ENCODE data around the gene PLA2G2E. TPM values are rescaled to one million over a fixed set of nuclear protein-coding genes. Genes with fewer than 3 reads are reported as not detected.

The PLA2G2E gene
- not detected for total RNA-seq

- no peaks in the 10 kb centered on the region for H3K27me3 Mint-ChIP-seq
- H3K27ac Mint-ChIP-seq = no peak within 1 kb of the TSS
- H3K4me1 Mint-ChIP-seq = no peaks in the 10 kb centered on the region
- no peak for DNase-seq
- H3K9me3 Mint-ChIP-seq = no peaks in the 10 kb centered on the region
- H3K4me3 Mint-ChIP-seq = no peak within 1 kb of the TSS
- H3K36me3 Mint-ChIP-seq = no peaks in the 10 kb centered on the region
Observed at GRCh38 chr1:19923137-19923952, at the start of gene PLA2G2E. Gene PLA2G2E (minus strand): TSS chr1:19923617. CDS start chr1:19923559, 58 bp downstream.

- Mint-ChIP-seq H3K4me1 (no peaks in the 10 kb centered on the region), H3K27me3 (peaks cover 21% of the 10 kb centered on the region), H3K9me3 (no peaks in the 10 kb centered on the region), H3K27ac (no peak overlapping the region), H3K36me3 (no peaks in the 10 kb centered on the region), H3K4me3 (no peak overlapping the region)
- no peak for DNase-seq
Observed at GRCh38 chr1:19971664-19972063, 48.2 kb upstream of the PLA2G2E start.

- Mint-ChIP-seq H3K27ac (no peak overlapping the region), H3K27me3 (peaks cover 23% of the 10 kb centered on the region), H3K4me3 (no peak overlapping the region), H3K4me1 (no peaks in the 10 kb centered on the region), H3K36me3 (no peaks in the 10 kb centered on the region), H3K9me3 (no peaks in the 10 kb centered on the region)
- no peak for DNase-seq
Observed at GRCh38 chr1:19969898-19970660, 46.7 kb upstream of the PLA2G2E start.

GRCh38 chr1:19967808-19968207 lies 44.4 kb upstream of the PLA2G2E start:
- peaks cover 31% of the 10 kb centered on the region for H3K27me3 Mint-ChIP-seq
- no peak overlapping the region for H3K4me3 Mint-ChIP-seq
- H3K27ac Mint-ChIP-seq = no peak overlapping the region
- DNase-seq = no peak
- no peaks in the 10 kb centered on the region for H3K9me3 Mint-ChIP-seq
- no peaks in the 10 kb centered on the region for H3K4me1 Mint-ChIP-seq
- no peaks in the 10 kb centered on the region for H3K36me3 Mint-ChIP-seq

GRCh38 chr1:19964542-19964941 lies 41.1 kb upstream of the PLA2G2E start:
- no peak overlapping the region for H3K27ac Mint-ChIP-seq
- no peak overlapping the region for H3K4me3 Mint-ChIP-seq
- H3K9me3 Mint-ChIP-seq = no peaks in the 10 kb centered on the region
- H3K4me1 Mint-ChIP-seq = no peaks in the 10 kb centered on the region
- DNase-seq = no peak
- peaks cover 26% of the 10 kb centered on the region for H3K27me3 Mint-ChIP-seq
- no peaks in the 10 kb centered on the region for H3K36me3 Mint-ChIP-seq

GRCh38 chr1:19963636-19964035 lies 40.2 kb upstream of the PLA2G2E start:
- Mint-ChIP-seq H3K36me3 (no peaks in the 10 kb centered on the region), H3K4me3 (no peak overlapping the region), H3K4me1 (no peaks in the 10 kb centered on the region), H3K9me3 (no peaks in the 10 kb centered on the region), H3K27me3 (peaks cover 26% of the 10 kb centered on the region), H3K27ac (no peak overlapping the region)
- no peak for DNase-seq

- Mint-ChIP-seq H3K36me3 (no peaks in the 10 kb centered on the region), H3K27me3 (peaks cover 37% of the 10 kb centered on the region), H3K4me1 (no peaks in the 10 kb centered on the region), H3K4me3 (no peak overlapping the region), H3K9me3 (no peaks in the 10 kb centered on the region), H3K27ac (no peak overlapping the region)
- no peak for DNase-seq
Observed at GRCh38 chr1:19960591-19960990, 37.2 kb upstream of the PLA2G2E start.

- Mint-ChIP-seq H3K4me3 (no peak overlapping the region), H3K4me1 (peaks cover 2% of the 10 kb centered on the region), H3K27ac (no peak overlapping the region), H3K36me3 (no peaks in the 10 kb centered on the region), H3K9me3 (no peaks in the 10 kb centered on the region), H3K27me3 (peaks cover 45% of the 10 kb centered on the region)
- DNase-seq = no peak
Observed at GRCh38 chr1:19957779-19958178, 34.4 kb upstream of the PLA2G2E start.

- Mint-ChIP-seq H3K27me3 (peaks cover 43% of the 10 kb centered on the region), H3K4me3 (no peak overlapping the region), H3K27ac (no peak overlapping the region), H3K9me3 (no peaks in the 10 kb centered on the region), H3K4me1 (peaks cover 2% of the 10 kb centered on the region), H3K36me3 (no peaks in the 10 kb centered on the region)
- no peak for DNase-seq
Observed at GRCh38 chr1:19955534-19956170, 32.2 kb upstream of the PLA2G2E start.

GRCh38 chr1:19954059-19954458 lies 30.6 kb upstream of the PLA2G2E start:
- Mint-ChIP-seq H3K9me3 (no peaks in the 10 kb centered on the region), H3K27ac (no peak overlapping the region)

GRCh38 chr1:19949016-19949415 lies 25.6 kb upstream of the PLA2G2E start:
- no peak for DNase-seq
- H3K27me3 Mint-ChIP-seq = peaks cover 30% of the 10 kb centered on the region
- no peak overlapping the region for H3K4me3 Mint-ChIP-seq
- no peaks in the 10 kb centered on the region for H3K36me3 Mint-ChIP-seq
- no peak overlapping the region for H3K27ac Mint-ChIP-seq
- H3K9me3 Mint-ChIP-seq = no peaks in the 10 kb centered on the region
- peaks cover 2% of the 10 kb centered on the region for H3K4me1 Mint-ChIP-seq

More at GRCh38 chr1:19954059-19954458, 30.6 kb upstream of the PLA2G2E start:
- no peaks in the 10 kb centered on the region for H3K36me3 Mint-ChIP-seq
- H3K4me3 Mint-ChIP-seq = no peak overlapping the region
- no peak for DNase-seq
- H3K27me3 Mint-ChIP-seq = peaks cover 43% of the 10 kb centered on the region
- peaks cover 2% of the 10 kb centered on the region for H3K4me1 Mint-ChIP-seq

- no peaks in the 10 kb centered on the region for H3K36me3 Mint-ChIP-seq
- no peak overlapping the region for H3K27ac Mint-ChIP-seq
- peaks cover 2% of the 10 kb centered on the region for H3K4me1 Mint-ChIP-seq
- no peak for DNase-seq
- H3K4me3 Mint-ChIP-seq = no peak overlapping the region
- H3K9me3 Mint-ChIP-seq = no peaks in the 10 kb centered on the region
- H3K27me3 Mint-ChIP-seq = peaks cover 16% of the 10 kb centered on the region
Observed at GRCh38 chr1:19946971-19947370, 23.6 kb upstream of the PLA2G2E start.

- no peaks in the 10 kb centered on the region for H3K9me3 Mint-ChIP-seq
- no peak for DNase-seq
- peaks cover 16% of the 10 kb centered on the region for H3K27me3 Mint-ChIP-seq
- H3K36me3 Mint-ChIP-seq = no peaks in the 10 kb centered on the region
- H3K4me1 Mint-ChIP-seq = peaks cover 2% of the 10 kb centered on the region
- no peak overlapping the region for H3K27ac Mint-ChIP-seq
- no peak overlapping the region for H3K4me3 Mint-ChIP-seq
Observed at GRCh38 chr1:19946331-19946751, 22.9 kb upstream of the PLA2G2E start.

- Mint-ChIP-seq H3K4me1 (peaks cover 2% of the 10 kb centered on the region), H3K27ac (no peak overlapping the region), H3K9me3 (no peaks in the 10 kb centered on the region), H3K36me3 (no peaks in the 10 kb centered on the region), H3K4me3 (no peak overlapping the region), H3K27me3 (peaks cover 16% of the 10 kb centered on the region)
- DNase-seq = no peak
Observed at GRCh38 chr1:19945914-19946313, 22.5 kb upstream of the PLA2G2E start.

- no peaks in the 10 kb centered on the region for H3K9me3 Mint-ChIP-seq
- H3K4me1 Mint-ChIP-seq = peaks cover 2% of the 10 kb centered on the region
- H3K4me3 Mint-ChIP-seq = no peak overlapping the region
- H3K27ac Mint-ChIP-seq = no peak overlapping the region
- no peaks in the 10 kb centered on the region for H3K36me3 Mint-ChIP-seq
- peaks cover 4% of the 10 kb centered on the region for H3K27me3 Mint-ChIP-seq
- no peak for DNase-seq
Observed at GRCh38 chr1:19942657-19943056, 19.2 kb upstream of the PLA2G2E start.

All from activated naive CD8-positive, alpha-beta T cell treated with anti-CD3 and anti-CD28 coated beads for 36 hours (primary cell).